Left forelimb (tissue), 1 donor: ENCODE measurements around the gene GOT2.
"Not testable (repeated sequence)": the region's sequence is repeated elsewhere in the genome, so short reads cannot be mapped to it uniquely, and the experiment has no call there.

Experiments
- DNase-seq: peaks from one replicate; pipeline ENCODE4 v3.0.0-alpha.2; 2018; ENCODE audit warnings: low spot score

Gene GOT2

GRCh38 chr16:58717994-58718393 is 16.1 kb downstream of the GOT2 start:
- DNase-seq: no peak

GRCh38 chr16:58716468-58716867 is 17.6 kb downstream of the GOT2 start:
- DNase-seq: no peak

GRCh38 chr16:58713742-58714141 is 20.4 kb downstream of the GOT2 start:
- no peak for DNase-seq

GRCh38 chr16:58709333-58709732 is 24.8 kb downstream of the GOT2 start:
- DNase-seq: no peak

- DNase-seq: no peak
Observed at GRCh38 chr16:58699151-58699550, 35.0 kb downstream of the GOT2 start.

GRCh38 chr16:58695368-58695767 is 38.7 kb downstream of the GOT2 start:
- no peak for DNase-seq

- no peak for DNase-seq
Observed at GRCh38 chr16:58692450-58692849, 41.7 kb downstream of the GOT2 start.

GRCh38 chr16:58686985-58687706 is 47.0 kb downstream of the GOT2 start:
- not testable (repeated sequence) for DNase-seq

GRCh38 chr16:58685084-58685449 is 49.0 kb downstream of the GOT2 start:
- no peak for DNase-seq

GRCh38 chr16:58684354-58685083 is 49.6 kb downstream of the GOT2 start, which contains the start of gene SLC38A7:
SLC38A7 (minus strand) TSS chr16:58684770; CDS start chr16:58680126, 4,644 bp downstream.
- DNase-seq: peak; percentile 90

GRCh38 chr16:58684001-58684353 is 50.1 kb downstream of the GOT2 start:
- no peak for DNase-seq

- DNase-seq: no peak
Observed at GRCh38 chr16:58679763-58680162, 54.4 kb downstream of the GOT2 start.

GRCh38 chr16:58678716-58679115 is 55.4 kb downstream of the GOT2 start:
- no peak for DNase-seq

- no peak for DNase-seq
Observed at GRCh38 chr16:58678269-58678668, 55.8 kb downstream of the GOT2 start.

GRCh38 chr16:58670946-58671583 is 63.1 kb downstream of the GOT2 start:
- DNase-seq: no peak

- no peak for DNase-seq
Observed at GRCh38 chr16:58670177-58670576, 63.9 kb downstream of the GOT2 start.

GRCh38 chr16:58665200-58665599 is 68.9 kb downstream of the GOT2 start:
- DNase-seq: no peak

GRCh38 chr16:58661199-58661830 is 72.8 kb downstream of the GOT2 start:
- no peak for DNase-seq

GRCh38 chr16:58659911-58660310 is 74.2 kb downstream of the GOT2 start:
- not testable (repeated sequence) for DNase-seq

- DNase-seq: no peak
Observed at GRCh38 chr16:58658796-58659211, 75.3 kb downstream of the GOT2 start.
